Measurements from ENCODE around the gene MACROD2. TPM values are rescaled to one million over a fixed set of nuclear protein-coding genes. Genes with fewer than 3 reads are reported as not detected.

Gene MACROD2
- total RNA-seq, 4 donors from 2014 or later, result 10.0 to 24.0 (median 17.0) TPM

DNA sequence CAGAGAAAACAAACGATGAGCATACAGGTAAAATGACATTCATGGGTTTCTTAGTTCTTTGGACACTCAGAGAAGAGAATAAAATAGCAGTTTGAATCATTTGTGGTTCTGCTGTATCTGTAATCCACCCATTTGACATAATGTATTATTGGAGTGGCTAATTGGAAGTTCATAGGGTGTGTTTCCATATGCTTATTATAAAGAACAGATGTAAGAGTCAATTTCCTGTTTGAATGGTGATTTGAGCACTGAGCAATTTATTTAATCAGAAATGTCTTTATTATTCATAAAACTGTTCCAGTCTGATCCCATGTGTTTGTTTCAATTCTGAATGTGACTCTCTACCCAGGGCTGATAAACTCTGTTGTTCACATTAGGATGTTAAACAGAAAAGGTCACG is 1638.8 kb downstream of the MACROD2 start:
- DNase-seq (ENCODE audit: low spot score in 2 of 2), result no peak
- H3K4me3 ChIP-seq (ENCODE audit: low read depth, poor library complexity, severe bottlenecking), result no peak overlapping the region
- intact Hi-C loops (cut with DNase I; ENCODE audit: low total_unique reads), result no loop called here
- TF ChIP-seq, protein P1, sequence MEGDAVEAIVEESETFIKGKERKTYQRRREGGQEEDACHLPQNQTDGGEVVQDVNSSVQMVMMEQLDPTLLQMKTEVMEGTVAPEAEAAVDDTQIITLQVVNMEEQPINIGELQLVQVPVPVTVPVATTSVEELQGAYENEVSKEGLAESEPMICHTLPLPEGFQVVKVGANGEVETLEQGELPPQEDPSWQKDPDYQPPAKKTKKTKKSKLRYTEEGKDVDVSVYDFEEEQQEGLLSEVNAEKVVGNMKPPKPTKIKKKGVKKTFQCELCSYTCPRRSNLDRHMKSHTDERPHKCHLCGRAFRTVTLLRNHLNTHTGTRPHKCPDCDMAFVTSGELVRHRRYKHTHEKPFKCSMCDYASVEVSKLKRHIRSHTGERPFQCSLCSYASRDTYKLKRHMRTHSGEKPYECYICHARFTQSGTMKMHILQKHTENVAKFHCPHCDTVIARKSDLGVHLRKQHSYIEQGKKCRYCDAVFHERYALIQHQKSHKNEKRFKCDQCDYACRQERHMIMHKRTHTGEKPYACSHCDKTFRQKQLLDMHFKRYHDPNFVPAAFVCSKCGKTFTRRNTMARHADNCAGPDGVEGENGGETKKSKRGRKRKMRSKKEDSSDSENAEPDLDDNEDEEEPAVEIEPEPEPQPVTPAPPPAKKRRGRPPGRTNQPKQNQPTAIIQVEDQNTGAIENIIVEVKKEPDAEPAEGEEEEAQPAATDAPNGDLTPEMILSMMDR (IDR thresholded peaks at IDR 0.05), result no peak
- TF ChIP-seq POLR2A (IDR thresholded peaks at IDR 0.05), result no peak
- 86 to 88% methylated on average over 2 of the region's 2 CpGs for WGBS, 2 donors

DNA sequence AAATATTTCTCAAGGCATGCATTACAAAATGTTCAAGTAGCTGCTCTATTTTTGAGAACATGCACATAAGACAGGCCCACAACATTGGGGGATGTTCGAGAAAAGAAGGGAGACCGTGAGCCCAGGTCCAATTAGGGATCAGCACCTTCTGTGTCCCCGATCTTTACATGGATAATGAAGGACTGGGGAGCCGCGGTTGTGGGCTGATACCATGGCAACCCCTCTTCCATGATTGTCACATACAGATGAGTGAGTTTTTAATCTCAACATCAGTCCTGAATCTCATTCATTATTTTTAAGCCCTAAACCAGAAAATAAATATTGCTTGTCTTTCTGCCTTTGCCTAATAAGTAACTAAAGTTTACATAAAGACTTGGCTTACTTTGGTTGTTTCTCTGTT is 1642.2 kb downstream of the MACROD2 start:
- intact Hi-C loops (cut with DNase I; ENCODE audit: low total_unique reads), result no loop called here
- no peak for TF ChIP-seq POLR2A (IDR thresholded peaks at IDR 0.05)
- TF ChIP-seq, protein P1 (IDR thresholded peaks at IDR 0.05), result no peak
- WGBS, 2 donors, result 85 to 87% methylated on average over 5 of the region's 5 CpGs
- no peak overlapping the region for H3K4me3 ChIP-seq (ENCODE audit: low read depth, poor library complexity, severe bottlenecking)
- DNase-seq (ENCODE audit: low spot score in 2 of 2), result no peak

DNA sequence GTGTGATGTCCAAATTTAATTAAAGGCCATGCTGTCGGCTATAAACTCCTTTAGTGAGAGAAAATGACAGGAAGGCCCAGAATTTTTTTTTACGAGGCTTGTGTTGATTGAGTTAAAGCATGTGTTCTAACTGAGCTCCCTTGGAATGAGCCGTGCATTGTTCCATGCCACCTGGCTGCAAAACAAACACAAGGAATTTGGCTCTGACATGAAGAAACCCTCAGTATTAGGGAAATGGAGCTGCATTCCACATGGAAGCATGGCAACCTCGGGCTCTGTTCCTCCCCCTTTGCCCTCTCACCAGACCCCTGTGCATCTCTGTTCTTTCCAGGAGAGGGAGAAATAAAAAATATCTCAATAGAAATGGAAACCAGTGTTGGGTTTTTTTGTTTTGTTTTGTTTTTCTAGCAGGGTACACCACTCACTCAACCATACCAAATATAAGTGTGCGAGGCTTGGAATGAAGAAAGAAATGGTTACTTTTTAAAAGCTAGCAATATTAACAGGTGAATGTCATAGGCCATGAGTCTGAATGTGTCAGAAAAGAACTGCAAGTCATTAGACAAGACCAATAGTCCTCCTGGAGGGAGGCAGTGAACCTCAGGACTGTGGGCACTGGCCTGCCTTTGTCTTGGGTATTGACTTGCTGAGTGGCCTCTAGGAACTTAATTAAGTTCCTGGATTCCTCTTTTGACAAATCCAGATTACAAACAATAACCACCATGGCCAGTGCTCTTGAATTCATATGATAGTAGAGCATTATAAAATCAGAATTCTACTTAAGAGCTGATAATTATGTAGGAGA is 1642.8 kb downstream of the MACROD2 start:
- no peak overlapping the region for H3K4me3 ChIP-seq (ENCODE audit: low read depth, poor library complexity, severe bottlenecking)
- TF ChIP-seq, protein P1 (IDR thresholded peaks at IDR 0.05), result no peak
- TF ChIP-seq POLR2A (IDR thresholded peaks at IDR 0.05), result no peak

DNA sequence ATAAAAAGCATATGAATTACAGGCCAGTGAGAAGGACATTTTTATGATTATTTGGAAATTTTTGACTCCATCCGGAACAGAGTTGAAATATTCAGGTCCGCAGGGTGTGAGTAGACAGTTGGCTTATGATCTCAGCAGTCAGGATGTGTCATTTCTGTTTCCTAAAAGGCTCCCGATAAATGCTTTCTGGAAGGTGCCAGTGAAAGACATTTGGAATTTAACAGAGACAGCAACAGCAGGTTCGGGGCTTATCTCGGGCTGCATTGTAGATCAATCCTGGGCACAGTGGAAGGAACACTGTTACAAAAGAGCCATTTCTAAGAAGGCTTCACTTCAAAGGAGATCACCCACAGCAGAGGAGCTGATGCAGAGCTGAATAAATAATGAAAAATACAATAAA is 1643.5 kb downstream of the MACROD2 start:
- no peak for DNase-seq (ENCODE audit: low spot score in 2 of 2)
- intact Hi-C loops (cut with DNase I; ENCODE audit: low total_unique reads), result no loop called here
- 80 to 83% methylated on average over 5 of the region's 5 CpGs for WGBS, 2 donors
- H3K4me3 ChIP-seq (ENCODE audit: low read depth, poor library complexity, severe bottlenecking), result no peak overlapping the region
- TF ChIP-seq POLR2A (IDR thresholded peaks at IDR 0.05), result no peak

More for the DNA sequence above, 1642.8 kb downstream of the MACROD2 start:
- 36 to 43% methylated on average over 5 of the region's 5 CpGs for WGBS, 2 donors
- intact Hi-C loops (cut with DNase I; ENCODE audit: low total_unique reads), result no loop called here
- DNase-seq (ENCODE audit: low spot score in 2 of 2), result no peak

DNA sequence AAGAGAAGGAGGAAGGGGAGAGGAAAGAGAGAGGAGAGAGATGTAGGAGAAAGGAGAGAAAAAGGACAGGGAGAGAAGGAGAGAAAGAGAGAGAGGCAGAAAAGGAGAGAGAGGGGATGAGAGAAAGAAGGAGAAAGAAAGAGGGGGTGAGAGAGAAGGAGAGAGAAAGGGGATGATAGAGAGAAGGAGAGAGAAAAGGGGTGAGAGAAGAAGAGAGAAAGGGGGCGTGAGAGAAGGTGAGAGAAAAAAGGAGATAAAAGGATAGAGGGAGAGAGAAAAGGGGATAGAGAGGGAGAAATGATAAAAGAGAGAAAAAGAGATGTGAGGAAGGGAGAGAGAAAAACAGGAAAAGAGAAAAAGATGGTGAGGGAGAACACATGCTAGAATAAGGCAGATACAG is 1644.5 kb downstream of the MACROD2 start:
- WGBS, 2 donors, result 79 to 91% methylated on average over 1 of the region's 1 CpG
- no peak for DNase-seq (ENCODE audit: low spot score in 2 of 2)
- intact Hi-C loops (cut with DNase I; ENCODE audit: low total_unique reads), result no loop called here
- no peak overlapping the region for H3K4me3 ChIP-seq (ENCODE audit: low read depth, poor library complexity, severe bottlenecking)
- TF ChIP-seq, protein P1 (IDR thresholded peaks at IDR 0.05), result no peak
- TF ChIP-seq POLR2A (IDR thresholded peaks at IDR 0.05), result no peak

DNA sequence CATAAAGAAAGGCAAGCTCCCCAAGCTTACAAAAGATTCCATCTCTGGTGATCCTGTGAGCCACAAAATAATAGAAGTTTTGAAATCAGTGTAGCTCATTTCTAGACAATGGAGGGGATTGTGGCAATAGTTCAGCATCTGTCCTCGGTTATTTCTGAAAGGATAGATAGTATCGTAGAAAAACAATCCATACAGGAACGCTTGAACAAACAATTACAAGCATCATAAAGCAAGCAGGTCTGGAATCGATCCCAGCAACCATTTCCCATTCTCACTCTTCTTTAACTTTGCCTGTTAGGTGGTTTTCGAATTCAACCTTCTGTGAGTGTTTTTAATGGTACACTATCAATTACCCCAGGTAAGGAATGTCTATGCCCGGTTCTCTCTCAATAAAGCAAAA is 1646.8 kb downstream of the MACROD2 start:
- intact Hi-C loops (cut with DNase I; ENCODE audit: low total_unique reads), result no loop called here
- no peak for DNase-seq (ENCODE audit: low spot score in 2 of 2)
- H3K4me3 ChIP-seq (ENCODE audit: low read depth, poor library complexity, severe bottlenecking), result no peak overlapping the region
- WGBS, 2 donors, result 65 to 73% methylated on average over 6 of the region's 6 CpGs
- TF ChIP-seq, protein P1 (IDR thresholded peaks at IDR 0.05), result no peak
- no peak for TF ChIP-seq POLR2A (IDR thresholded peaks at IDR 0.05)
